OCI-M2 (cell line): ENCODE measurements around the gene PIGBOS1.
"Not testable (repeated sequence)": the region's sequence is repeated elsewhere in the genome, so short reads cannot be mapped to it uniquely, and the experiment has no call there.

Source experiments
- DNase-seq: peaks from one replicate; lab custom pipeline; 2025; ENCODE audit not compliant: unreplicated experiment; lab: John Stamatoyannopoulos, UW

The PIGBOS1 gene, protein sequence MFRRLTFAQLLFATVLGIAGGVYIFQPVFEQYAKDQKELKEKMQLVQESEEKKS

GRCh38 chr15:55318588-55319494 is at the start of gene PIGBOS1, which contains the start of gene PIGB:
PIGBOS1 (minus strand) TSS chr15:55319123; CDS start chr15:55317792, 1,331 bp downstream.
PIGB (plus strand) TSS chr15:55319222; CDS start chr15:55319251, 29 bp downstream.
- peak; percentile 30 for DNase-seq

GRCh38 chr15:55366981-55367380 is 48.1 kb upstream of the PIGBOS1 start:
- no peak for DNase-seq

GRCh38 chr15:55362641-55363040 is 43.7 kb upstream of the PIGBOS1 start:
- no peak for DNase-seq

- no peak for DNase-seq
Observed at GRCh38 chr15:55361048-55361447, 42.1 kb upstream of the PIGBOS1 start.

- DNase-seq, result no peak
Observed at GRCh38 chr15:55360256-55360655, 41.3 kb upstream of the PIGBOS1 start.

DNA sequence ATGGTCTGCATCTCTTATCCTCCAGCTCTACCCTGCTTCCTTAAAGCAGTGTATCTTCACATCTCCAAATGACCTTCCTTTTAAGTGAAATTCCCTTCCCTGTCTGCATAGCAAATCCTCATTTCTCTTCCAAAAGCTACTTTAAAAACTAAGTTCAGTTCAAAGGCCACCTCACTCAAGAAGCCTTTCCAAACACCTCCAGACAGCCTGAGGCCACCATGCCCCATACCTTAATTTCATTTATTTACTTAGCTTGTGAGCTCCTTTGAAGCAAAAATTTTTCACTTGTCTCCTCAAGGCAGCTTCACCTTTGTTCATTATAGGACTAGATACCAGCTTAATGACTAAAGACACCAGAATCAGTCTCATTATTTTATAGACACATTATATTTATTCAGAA is 39.5 kb upstream of the PIGBOS1 start:
- DNase-seq, result no peak

GRCh38 chr15:55357774-55358173 is 38.9 kb upstream of the PIGBOS1 start:
- no peak for DNase-seq

DNA sequence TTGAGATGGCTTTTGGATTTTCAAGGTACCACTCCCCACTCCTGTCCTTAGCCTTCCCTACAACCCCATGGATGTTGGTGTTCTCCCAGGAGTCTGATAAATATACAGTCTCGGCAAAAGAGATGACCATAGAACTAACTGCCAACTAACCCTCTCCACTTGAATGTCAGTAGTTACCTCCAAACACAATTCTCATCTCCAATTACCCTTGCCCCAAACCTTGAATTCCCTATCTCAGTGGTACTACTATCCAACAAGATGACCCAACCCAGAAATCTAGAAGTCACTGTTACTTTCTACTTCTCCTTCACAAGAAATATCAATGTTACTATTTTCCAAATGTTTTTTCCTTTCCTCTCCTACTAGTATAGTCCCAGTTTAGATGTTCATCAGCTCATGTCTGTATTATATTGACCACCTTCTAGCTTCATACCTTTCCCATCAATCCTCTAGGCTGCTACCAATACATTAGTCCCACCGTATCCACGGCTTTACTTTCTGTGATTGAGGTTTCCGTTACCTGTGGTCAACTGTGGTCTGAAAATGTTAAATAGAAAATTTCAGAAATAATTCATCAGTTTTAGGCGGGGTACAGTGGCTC is 38.2 kb upstream of the PIGBOS1 start:
- DNase-seq, result no peak

DNA sequence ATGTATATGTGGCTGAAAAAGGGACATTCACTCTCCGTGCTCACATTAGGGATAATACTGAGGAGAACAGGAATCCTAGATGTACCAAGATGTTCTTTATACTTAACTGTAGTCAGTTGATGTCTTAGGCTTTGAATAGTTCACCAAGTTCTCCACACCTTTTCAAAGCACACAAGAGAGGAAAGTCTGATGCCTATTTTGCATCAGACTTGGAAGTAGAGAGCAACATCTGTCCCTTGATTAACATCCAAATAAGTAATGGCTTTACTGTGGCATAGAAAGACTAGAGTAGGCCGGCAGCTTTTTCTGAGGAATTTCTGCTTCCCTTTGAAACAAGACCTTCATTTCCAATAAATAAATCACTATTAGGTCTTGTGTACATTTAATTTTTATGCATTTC is 34.1 kb upstream of the PIGBOS1 start:
- DNase-seq, result no peak

- DNase-seq, result no peak
Observed at GRCh38 chr15:55349282-55349681, 30.4 kb upstream of the PIGBOS1 start.

GRCh38 chr15:55348281-55348778 is 29.4 kb upstream of the PIGBOS1 start:
- no peak for DNase-seq

- no peak for DNase-seq
Observed at GRCh38 chr15:55344206-55344605, 25.3 kb upstream of the PIGBOS1 start.

- no peak for DNase-seq
Observed at GRCh38 chr15:55343168-55343567, 24.2 kb upstream of the PIGBOS1 start.

- DNase-seq, result no peak
Observed at GRCh38 chr15:55337160-55337559, 18.2 kb upstream of the PIGBOS1 start.

DNA sequence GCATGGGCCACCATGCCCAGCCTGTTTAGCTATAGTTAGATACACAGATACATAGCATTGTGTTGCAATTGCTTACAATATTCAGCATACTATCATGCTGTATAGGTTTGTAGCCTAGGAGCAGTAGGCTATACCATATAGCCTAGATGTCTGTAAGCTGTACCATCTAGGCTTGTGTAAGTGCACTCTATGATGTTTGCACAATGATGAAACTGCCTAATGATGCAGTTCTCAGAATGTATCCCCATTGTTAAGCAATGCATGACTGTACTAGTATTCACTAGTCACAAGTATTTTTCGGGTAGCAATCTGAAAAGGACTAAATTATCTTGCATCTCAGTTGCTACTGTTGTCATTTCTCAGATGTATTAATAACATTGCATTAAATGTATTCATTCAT is 16.1 kb upstream of the PIGBOS1 start:
- no peak for DNase-seq

- no peak for DNase-seq
Observed at GRCh38 chr15:55334371-55334770, 15.4 kb upstream of the PIGBOS1 start.

- DNase-seq, result no peak
Observed at GRCh38 chr15:55327387-55327786, 8.5 kb upstream of the PIGBOS1 start.

DNA sequence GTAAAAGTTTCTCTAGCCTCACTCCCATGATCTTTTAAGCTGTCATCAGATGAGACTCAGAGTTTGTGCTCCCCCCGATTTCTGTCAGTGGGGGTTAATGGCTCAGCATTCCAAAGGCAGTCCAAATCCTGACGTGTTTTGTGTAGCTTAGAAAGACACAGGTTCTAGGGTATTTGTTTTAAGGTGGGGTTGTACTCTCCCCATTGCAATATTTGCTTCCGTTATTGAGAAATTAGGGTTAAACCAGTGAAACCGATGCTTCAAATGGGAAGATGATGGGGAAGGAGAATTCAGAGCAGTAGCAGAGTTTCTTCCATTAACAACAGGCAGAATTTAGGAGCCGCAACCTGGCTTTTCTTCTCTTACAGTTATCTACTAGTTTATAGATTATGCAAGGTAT is 3.5 kb upstream of the PIGBOS1 start:
- no peak for DNase-seq

DNA sequence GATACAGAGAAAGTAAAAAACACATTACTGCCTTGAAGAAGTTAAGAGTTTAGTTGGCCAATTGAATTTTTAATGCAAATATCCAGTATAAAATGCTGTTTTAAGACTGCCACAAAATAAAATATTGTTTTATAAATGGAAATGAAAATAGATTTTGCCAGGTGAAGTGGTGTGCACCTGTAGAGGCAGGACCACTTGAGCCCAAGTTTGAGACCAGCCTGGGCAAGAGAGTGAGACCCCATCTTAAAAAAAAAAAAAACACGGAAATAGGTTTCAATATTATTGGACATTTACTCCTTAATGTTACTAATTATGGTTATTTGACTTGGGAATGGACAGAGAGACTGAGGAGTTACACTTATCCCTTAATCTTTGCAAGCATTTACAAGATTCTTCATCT is 2.0 kb upstream of the PIGBOS1 start:
- DNase-seq, result no peak

- no peak for DNase-seq
Observed at GRCh38 chr15:55320238-55320550, 1.3 kb upstream of the PIGBOS1 start.

DNA sequence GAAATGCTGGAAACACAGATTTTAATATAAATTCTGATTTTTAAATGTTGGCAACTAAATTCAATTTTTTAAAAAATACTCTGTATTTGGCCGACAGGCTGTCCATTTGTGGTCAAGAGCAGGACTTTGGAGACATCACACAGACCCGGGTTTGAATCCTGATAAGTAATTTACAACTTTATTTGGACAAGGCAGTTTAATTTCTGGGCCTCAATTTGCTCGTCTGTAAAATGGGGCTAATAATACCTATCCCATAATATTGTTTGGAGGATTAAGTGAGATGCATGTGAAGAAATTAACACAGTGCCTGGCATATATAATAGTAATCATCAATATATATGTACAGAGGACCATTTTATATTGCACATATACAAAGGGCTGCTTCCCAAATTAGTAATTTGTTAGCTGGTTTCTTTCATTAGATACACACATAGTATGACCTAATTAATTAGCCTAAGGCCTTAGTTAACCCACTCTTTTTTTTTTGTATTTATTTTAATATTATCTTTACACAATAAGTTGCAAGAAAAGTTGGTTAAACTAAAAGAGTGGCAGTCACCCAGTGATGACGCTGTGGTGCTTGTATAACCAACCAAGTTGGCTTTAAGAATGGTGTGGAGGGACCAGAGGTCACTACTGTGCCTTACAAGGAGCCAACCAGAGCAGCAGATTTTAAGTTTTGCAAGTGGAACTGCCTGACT is 764 bp upstream of the PIGBOS1 start:
- no peak for DNase-seq

DNA sequence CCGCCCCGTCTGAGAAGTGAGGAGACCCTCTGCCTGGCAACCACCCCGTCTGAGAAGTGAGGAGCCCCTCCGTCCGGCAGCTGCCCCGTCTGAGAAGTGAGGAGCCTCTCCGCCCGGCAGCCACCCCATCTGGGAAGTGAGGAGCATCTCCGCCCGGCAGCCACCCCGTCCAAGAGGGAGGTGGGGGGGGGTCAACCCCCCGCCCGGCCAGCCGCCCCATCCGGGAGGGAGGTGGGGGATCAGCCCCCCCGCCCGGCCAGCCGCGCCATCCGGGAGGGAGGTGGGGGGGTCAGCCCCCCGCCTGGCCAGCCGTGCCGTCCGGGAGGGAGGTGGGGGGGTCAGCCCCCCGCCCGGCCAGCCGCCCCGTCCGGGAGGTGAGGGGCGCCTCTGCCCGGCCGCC is 16.1 kb downstream of the PIGBOS1 start:
- DNase-seq, result not testable (repeated sequence)
